Neural progenitor cell (in vitro differentiated cells): Measurements from ENCODE around the gene ATP10A. TPM values are rescaled to one million over a fixed set of nuclear protein-coding genes. Genes with fewer than 3 reads are reported as not detected.

Source experiments
- DNase-seq: peaks from one replicate; pipeline ENCODE4 v3.0.0-alpha.2; 2016; ENCODE audit warnings: low spot score
- H2AFZ ChIP-seq: fragments of 200-600 bp; sonication (generic); replicated peaks from 2 replicates; pipeline ENCODE4 v1.6.1; 2016; ENCODE audit warnings: antibody characterized with exemption
- H3F3A ChIP-seq: fragments of 200-600 bp; sonication (generic); 2 replicates; pipeline ENCODE4 v1.6.1; 2016; ENCODE audit warnings: antibody characterized with exemption, low read depth
- H3K27ac ChIP-seq: fragments of 200-600 bp; sonication (generic); 2 replicates; pipeline ENCODE4 v1.5.1; 2016; ENCODE audit warnings: mild to moderate bottlenecking
- H3K27me3 ChIP-seq: fragments of 200-600 bp; sonication (generic); 2 replicates; pipeline ENCODE4 v1.6.1; 2016; ENCODE audit warnings: mild to moderate bottlenecking, moderate library complexity
- H3K36me3 ChIP-seq: fragments of 200-600 bp; sonication (generic); 2 replicates; pipeline ENCODE4 v1.5.1; 2016
- H3K4me1 ChIP-seq: fragments of 200-600 bp; sonication (generic); 2 replicates; pipeline ENCODE4 v1.6.1; 2016; ENCODE audit warnings: mixed run types
- H3K4me2 ChIP-seq: fragments of 200-600 bp; sonication (generic); 2 replicates; pipeline ENCODE4 v1.6.1; 2016
- H3K4me3 ChIP-seq: fragments of 200-600 bp; sonication (generic); 2 replicates; pipeline ENCODE4 v1.5.1; 2016
- H3K79me2 ChIP-seq: fragments of 200-600 bp; sonication (generic); 2 replicates; pipeline ENCODE4 v1.6.1; 2016; ENCODE audit warnings: low read depth
- H3K9ac ChIP-seq: fragments of 200-600 bp; sonication (generic); 2 replicates; pipeline ENCODE4 v1.6.1; 2016
- H3K9me3 ChIP-seq: fragments of 200-600 bp; sonication (generic); 2 replicates; pipeline ENCODE4 v1.5.1; 2016; ENCODE audit warnings: low read depth
- H4K20me1 ChIP-seq: fragments of 200-600 bp; sonication (generic); 2 replicates; pipeline ENCODE4 v1.6.1; 2016; ENCODE audit warnings: low read depth
- H3K27ac Mint-ChIP-seq: 3 replicates; pipeline ENCODE4 v1.8.0; 2021; ENCODE audit warnings: mixed read lengths
- H3K27me3 Mint-ChIP-seq: 2 replicates; pipeline ENCODE4 v1.8.0; 2022; ENCODE audit warnings: low read depth, mild to moderate bottlenecking, inconsistent platforms, moderate library complexity, mixed read lengths; ENCODE audit not compliant: insufficient read depth
- H3K36me3 Mint-ChIP-seq: 3 replicates; pipeline ENCODE4 v1.8.0; 2021; ENCODE audit warnings: mixed read lengths
- H3K4me1 Mint-ChIP-seq: 3 replicates; pipeline ENCODE4 v1.8.0; 2021; ENCODE audit warnings: mixed read lengths
- H3K4me3 Mint-ChIP-seq: 3 replicates; pipeline ENCODE4 v1.8.0; 2021; ENCODE audit warnings: mild to moderate bottlenecking, moderate library complexity, mixed read lengths
- H3K9me3 Mint-ChIP-seq: 3 replicates; pipeline ENCODE4 v1.8.0; 2020; ENCODE audit warnings: mixed read lengths
- EZH2 ChIP-seq: fragments of 200-600 bp; sonication (generic); IDR thresholded peaks from 2 replicates; pipeline ENCODE4 v1.6.1; 2017; ENCODE audit warnings: antibody characterized with exemption, mild to moderate bottlenecking, moderate library complexity
- EZH2phosphoT487 ChIP-seq: fragments of 200-600 bp; sonication (generic); IDR thresholded peaks from 2 replicates; pipeline ENCODE4 v1.6.1; 2017; ENCODE audit warnings: antibody characterized with exemption
- total RNA-seq: library from RNA; depleted of rRNA; stranded (reverse); fragments of >200 nt; gene quantifications from 2 replicates; pipeline ENCODE4 v1.2.3, GENCODE V29; 2015; ENCODE audit warnings: low replicate concordance
- TF ChIP-seq, protein P1 (sequence below): fragments of 200-600 bp; sonication (generic); IDR thresholded peaks from 2 replicates; pipeline ENCODE4 v1.5.1; 2017; ENCODE audit warnings: antibody characterized with exemption, mild to moderate bottlenecking

Gene ATP10A
- total RNA-seq, 1 donor from 2014 or later, result 0.32 TPM

DNA sequence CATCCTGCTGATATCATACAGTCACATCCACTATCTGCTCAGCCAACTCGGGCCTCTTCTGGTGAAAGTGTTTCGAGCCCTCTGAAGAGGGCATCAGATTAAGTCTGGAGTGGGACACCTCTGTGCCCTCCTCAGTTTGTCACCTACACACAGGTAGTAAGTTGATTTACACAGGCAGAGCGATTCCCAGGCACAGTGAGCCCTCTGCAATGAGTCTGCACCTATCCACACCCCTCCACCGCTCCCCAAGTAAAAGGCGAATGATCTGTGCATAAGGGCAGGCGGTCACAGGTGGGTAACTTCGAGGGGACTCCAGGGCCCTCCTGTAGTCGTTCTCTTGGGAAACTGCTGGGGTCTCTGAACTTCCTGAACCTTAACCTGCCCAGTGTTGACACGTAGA lies 152.0 kb downstream of the ATP10A start:
- Histone ChIP-seq H3K36me3 (no peaks in the 10 kb centered on the region), H4K20me1 (no peaks in the 10 kb centered on the region), H3K9me3 (no peaks in the 10 kb centered on the region), H3K4me2 (no peak overlapping the region), H3K4me3 (no peak overlapping the region), H2AFZ (no peak overlapping the region), H3F3A (no peaks in the 10 kb centered on the region), H3K4me1 (no peaks in the 10 kb centered on the region), H3K9ac (no peak overlapping the region), H3K27ac (no peak overlapping the region), H3K79me2 (no peaks in the 10 kb centered on the region), H3K27me3 (no peaks in the 10 kb centered on the region)
- TF ChIP-seq, protein P1, sequence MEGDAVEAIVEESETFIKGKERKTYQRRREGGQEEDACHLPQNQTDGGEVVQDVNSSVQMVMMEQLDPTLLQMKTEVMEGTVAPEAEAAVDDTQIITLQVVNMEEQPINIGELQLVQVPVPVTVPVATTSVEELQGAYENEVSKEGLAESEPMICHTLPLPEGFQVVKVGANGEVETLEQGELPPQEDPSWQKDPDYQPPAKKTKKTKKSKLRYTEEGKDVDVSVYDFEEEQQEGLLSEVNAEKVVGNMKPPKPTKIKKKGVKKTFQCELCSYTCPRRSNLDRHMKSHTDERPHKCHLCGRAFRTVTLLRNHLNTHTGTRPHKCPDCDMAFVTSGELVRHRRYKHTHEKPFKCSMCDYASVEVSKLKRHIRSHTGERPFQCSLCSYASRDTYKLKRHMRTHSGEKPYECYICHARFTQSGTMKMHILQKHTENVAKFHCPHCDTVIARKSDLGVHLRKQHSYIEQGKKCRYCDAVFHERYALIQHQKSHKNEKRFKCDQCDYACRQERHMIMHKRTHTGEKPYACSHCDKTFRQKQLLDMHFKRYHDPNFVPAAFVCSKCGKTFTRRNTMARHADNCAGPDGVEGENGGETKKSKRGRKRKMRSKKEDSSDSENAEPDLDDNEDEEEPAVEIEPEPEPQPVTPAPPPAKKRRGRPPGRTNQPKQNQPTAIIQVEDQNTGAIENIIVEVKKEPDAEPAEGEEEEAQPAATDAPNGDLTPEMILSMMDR, result no peak
- TF ChIP-seq EZH2phosphoT487 (no peak), EZH2 (no peak)
- H3K27ac Mint-ChIP-seq, result no peak overlapping the region
- peaks cover 4% of the 10 kb centered on the region for H3K27me3 Mint-ChIP-seq
- no peaks in the 10 kb centered on the region for H3K9me3 Mint-ChIP-seq
- H3K4me3 Mint-ChIP-seq, result no peak overlapping the region
- no peaks in the 10 kb centered on the region for H3K36me3 Mint-ChIP-seq
- no peaks in the 10 kb centered on the region for H3K4me1 Mint-ChIP-seq
- no peak for DNase-seq

DNA sequence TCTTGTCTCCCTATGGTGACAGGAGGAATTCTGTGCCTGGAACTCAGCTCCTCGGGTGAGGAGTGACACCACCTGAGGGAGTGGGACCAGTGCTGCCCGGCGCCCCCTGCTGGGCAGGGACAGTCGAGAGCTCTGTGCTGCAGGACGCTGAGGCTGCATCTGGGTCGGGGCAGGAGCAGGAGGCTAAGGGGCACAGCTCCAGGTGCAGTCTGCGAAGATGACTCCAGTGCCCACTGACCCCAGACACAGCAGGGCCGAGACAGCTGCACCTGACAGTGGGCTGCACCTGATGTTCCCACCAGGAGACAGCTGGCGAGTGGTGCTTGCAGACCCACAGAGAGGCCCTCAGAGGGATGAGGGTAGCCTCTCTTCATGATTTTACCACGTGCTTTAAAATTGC lies 152.9 kb downstream of the ATP10A start:
- H3K4me3 Mint-ChIP-seq, result no peak overlapping the region
- H3F3A ChIP-seq, result no peaks in the 10 kb centered on the region
- no peaks in the 10 kb centered on the region for H3K36me3 Mint-ChIP-seq

DNA sequence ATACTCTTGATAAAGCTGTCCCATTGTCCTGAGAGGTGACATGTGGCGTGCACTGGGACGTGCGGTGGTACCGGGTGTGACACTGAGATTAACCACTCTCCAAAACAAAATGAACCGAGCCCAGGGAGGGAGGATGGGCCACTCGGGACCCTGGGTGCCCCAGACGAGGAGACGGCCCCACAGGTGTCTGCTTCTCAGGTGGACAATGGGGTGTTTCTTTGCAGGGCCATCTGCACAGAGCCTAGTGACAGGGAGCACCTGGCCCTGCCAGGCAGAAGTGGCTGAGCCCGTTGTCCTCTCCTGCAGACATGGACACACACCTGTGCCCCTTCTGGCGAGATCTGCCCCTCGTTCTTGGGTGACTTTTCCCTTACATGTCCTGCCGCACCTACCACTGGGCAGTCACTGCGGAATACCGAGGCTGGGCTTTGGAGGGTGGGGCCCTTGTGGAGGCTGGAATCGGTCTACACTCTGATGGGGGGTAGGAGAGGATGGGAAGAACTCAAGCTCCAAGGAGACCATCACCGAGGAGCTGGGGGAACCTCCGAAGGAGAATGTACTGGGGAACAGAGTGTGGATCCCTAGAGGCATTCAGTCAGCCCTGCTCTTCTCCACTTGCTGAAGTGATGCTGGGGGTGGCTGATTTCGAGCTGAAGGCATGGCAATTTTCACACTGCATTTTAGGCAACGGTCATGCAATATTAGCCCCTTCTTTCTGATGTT lies 153.5 kb downstream of the ATP10A start:
- no peak for DNase-seq
- H3K27ac Mint-ChIP-seq, result no peak overlapping the region
- no peak overlapping the region for H2AFZ ChIP-seq

More for the DNA sequence above, 152.9 kb downstream of the ATP10A start:
- H3K4me2 ChIP-seq, result no peak overlapping the region
- H3K79me2 ChIP-seq, result no peaks in the 10 kb centered on the region
- Mint-ChIP-seq H3K27me3 (peaks cover 4% of the 10 kb centered on the region), H3K4me1 (no peaks in the 10 kb centered on the region), H3K9me3 (no peaks in the 10 kb centered on the region), H3K27ac (no peak overlapping the region)
- peak; percentile 81 for DNase-seq
- H3K4me1 ChIP-seq, result no peaks in the 10 kb centered on the region
- H3K9me3 ChIP-seq, result no peaks in the 10 kb centered on the region
- no peak overlapping the region for H3K27ac ChIP-seq
- H4K20me1 ChIP-seq, result no peaks in the 10 kb centered on the region
- no peak overlapping the region for H2AFZ ChIP-seq
- H3K9ac ChIP-seq, result no peak overlapping the region
- no peaks in the 10 kb centered on the region for H3K27me3 ChIP-seq
- no peaks in the 10 kb centered on the region for H3K36me3 ChIP-seq
- TF ChIP-seq, protein P1, result peak; percentile 85
- TF ChIP-seq EZH2, result no peak
- H3K4me3 ChIP-seq, result no peak overlapping the region

More for the DNA sequence above, 153.5 kb downstream of the ATP10A start:
- Mint-ChIP-seq H3K27me3 (peaks cover 6% of the 10 kb centered on the region), H3K9me3 (no peaks in the 10 kb centered on the region), H3K4me1 (no peaks in the 10 kb centered on the region), H3K36me3 (no peaks in the 10 kb centered on the region), H3K4me3 (no peak overlapping the region)
- Histone ChIP-seq H3K4me2 (no peak overlapping the region), H3K4me1 (no peaks in the 10 kb centered on the region), H4K20me1 (no peaks in the 10 kb centered on the region), H3F3A (no peaks in the 10 kb centered on the region), H3K4me3 (no peak overlapping the region), H3K27ac (no peak overlapping the region), H3K9ac (no peak overlapping the region), H3K36me3 (no peaks in the 10 kb centered on the region), H3K79me2 (no peaks in the 10 kb centered on the region), H3K27me3 (no peaks in the 10 kb centered on the region), H3K9me3 (no peaks in the 10 kb centered on the region)
- TF ChIP-seq, protein P1, result no peak
- TF ChIP-seq EZH2phosphoT487 (no peak), EZH2 (no peak)
